Measurements from ENCODE around the gene MAMDC4. TPM values are rescaled to one million over a fixed set of nuclear protein-coding genes. Genes with fewer than 3 reads are reported as not detected.
"Not testable (repeated sequence)": the region's sequence is repeated elsewhere in the genome, so short reads cannot be mapped to it uniquely, and the experiment has no call there.

MAMDC4 gene
- polyA plus RNA-seq (ENCODE audit: insufficient read length in 12 of 12): 100 to 1,000 TPM in 1 of 12 donors, 1 to 10 TPM in 10, not detected in 1; 2.7 to 131 (median 3.9) TPM
- long read RNA-seq, donor 1, transcript MAMDC4-202 (29 exons, 3,895 nt): major isoform, 17 of 894 reads
- long read RNA-seq, donor 1, partial matches to known transcripts: 867 of 894 reads
- long read RNA-seq, donor 1, other reads (novel, unspliced or antisense): 8 of 894 reads
- long read RNA-seq, donor 2, partial matches to known transcripts: 113 of 576 reads
- long read RNA-seq, donor 2, other reads (novel, unspliced or antisense): 463 of 576 reads
- long read RNA-seq, donor 3, partial matches to known transcripts: 81 of 281 reads
- long read RNA-seq, donor 3, other reads (novel, unspliced or antisense): 200 of 281 reads
- long read RNA-seq, donor 4, partial matches to known transcripts: 38 of 166 reads
- long read RNA-seq, donor 4, other reads (novel, unspliced or antisense): 128 of 166 reads
- long read RNA-seq, donor 5: 0 reads
- long read RNA-seq, donor 6: 0 reads
- long read RNA-seq, donor 7, partial matches to known transcripts: 70 of 253 reads
- long read RNA-seq, donor 7, other reads (novel, unspliced or antisense): 183 of 253 reads
- long read RNA-seq, donor 8, partial matches to known transcripts: 129 of 629 reads
- long read RNA-seq, donor 8, other reads (novel, unspliced or antisense): 500 of 629 reads
- long read RNA-seq, donor 9: 0 reads
- long read RNA-seq, donor 10, partial matches to known transcripts: 124 of 551 reads
- long read RNA-seq, donor 10, other reads (novel, unspliced or antisense): 427 of 551 reads
- long read RNA-seq, donor 11: 0 reads

DNA sequence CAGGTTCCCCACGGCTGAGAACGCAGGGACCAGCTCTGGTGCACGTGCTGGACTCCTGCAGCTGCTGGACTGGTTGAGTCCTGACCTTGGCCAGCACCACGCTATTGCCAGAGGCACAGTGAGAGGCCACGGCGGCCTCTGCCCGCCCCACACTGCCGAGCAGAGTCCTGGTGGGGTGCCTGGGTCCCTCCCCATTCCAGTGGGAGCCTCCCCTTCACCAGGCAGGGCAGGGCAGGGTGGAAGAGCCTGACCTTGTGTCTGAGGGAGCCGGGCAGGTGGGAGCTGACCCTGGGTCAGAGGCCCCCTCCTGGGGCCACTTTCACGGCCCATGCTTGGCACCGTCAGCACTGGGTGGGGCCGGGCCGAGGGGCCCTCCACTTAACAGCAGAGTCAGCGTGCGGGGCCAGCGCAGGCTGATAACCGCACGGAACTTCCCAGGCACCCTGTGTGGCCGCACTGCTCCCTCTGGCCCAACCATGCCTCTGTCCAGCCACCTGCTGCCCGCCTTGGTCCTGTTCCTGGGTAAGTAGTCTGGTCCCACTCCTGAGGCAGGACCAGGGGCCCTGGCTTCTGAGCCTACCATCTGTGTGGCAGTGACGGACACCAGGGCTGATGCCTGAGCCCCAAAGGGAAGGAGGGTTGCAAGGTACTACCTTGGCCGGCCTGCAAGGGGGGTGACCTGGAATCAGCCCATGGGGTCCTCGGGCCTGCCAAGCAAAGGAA is at the start of gene MAMDC4:
Gene MAMDC4 (plus strand): TSS at position 406 of the 723 bp plus-strand sequence. CDS start 71 bp downstream, at position 477.
- no peak for DNase-seq

DNA sequence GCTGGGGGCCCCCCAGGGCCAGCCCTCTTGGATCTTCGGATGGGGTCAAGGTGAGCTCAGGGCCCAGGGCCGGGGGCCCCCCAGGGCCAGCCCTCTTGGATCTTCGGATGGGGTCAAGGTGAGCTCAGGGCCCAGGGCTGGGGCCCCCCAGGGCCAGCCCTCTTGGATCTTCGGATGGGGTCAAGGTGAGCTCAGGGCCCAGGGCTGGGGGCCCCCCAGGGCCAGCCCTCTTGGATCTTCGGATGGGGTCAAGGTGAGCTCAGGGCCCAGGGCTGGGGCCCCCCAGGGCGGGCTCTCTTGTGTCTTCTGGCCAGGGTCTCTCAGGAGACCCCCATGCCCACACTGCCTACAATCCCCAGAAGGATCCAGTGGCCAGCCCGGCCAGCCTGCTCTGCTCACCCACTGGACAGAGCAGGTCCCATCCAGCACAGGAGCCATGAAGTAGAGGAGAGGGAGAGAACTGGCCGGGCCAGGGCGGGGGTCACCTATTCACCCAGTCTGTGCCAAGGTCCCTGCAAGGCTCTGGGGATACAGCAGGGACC is 49.1 kb upstream of the MAMDC4 start:
- not testable (repeated sequence) for DNase-seq

DNA sequence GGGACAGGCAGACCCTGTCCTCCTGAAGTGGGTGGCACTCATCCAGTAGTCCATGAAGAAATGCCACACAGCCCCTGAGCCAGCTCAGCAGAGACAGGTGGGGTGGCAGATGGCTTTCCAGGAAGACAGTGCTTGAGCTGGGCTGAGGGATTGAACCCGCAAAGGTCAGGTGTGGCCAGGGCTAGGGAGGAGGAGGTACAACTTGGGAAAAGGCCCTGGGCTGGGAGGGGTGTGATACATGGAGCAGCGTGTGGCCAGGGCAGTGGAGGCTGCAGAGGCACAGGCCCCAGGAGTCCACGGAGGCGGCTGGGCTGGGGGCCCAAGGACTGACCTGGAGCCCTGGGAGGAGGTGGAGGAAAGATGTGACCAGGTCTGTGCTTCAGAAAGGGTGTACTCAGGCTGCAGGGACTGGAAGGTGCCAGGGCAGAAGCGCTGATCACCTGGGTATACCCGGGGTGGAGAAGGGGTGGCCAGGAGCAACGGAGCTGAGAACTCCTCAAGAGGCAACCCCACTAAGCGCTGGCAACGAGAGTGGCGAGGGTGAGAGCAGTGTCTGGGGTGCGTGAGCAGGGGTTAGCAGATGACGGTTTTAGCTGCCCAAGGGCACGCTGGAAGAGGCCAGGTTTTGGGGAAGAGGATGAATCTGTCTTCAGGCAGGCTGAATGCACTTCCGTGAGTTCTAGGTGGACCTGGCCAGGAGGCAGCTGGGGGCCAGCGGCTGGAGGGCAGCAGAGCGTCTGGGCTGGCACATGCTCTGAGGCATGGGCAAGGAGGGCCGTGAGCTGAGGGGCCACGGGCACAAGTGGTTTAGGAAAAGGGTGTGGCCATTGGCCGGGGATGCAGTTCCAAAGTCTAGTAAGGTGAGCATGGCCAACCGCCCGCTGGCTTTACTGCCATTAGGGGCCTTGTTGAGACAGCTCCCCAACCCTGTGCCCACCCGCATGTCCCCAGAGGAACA is 48.3 kb upstream of the MAMDC4 start:
- DNase-seq: no peak

DNA sequence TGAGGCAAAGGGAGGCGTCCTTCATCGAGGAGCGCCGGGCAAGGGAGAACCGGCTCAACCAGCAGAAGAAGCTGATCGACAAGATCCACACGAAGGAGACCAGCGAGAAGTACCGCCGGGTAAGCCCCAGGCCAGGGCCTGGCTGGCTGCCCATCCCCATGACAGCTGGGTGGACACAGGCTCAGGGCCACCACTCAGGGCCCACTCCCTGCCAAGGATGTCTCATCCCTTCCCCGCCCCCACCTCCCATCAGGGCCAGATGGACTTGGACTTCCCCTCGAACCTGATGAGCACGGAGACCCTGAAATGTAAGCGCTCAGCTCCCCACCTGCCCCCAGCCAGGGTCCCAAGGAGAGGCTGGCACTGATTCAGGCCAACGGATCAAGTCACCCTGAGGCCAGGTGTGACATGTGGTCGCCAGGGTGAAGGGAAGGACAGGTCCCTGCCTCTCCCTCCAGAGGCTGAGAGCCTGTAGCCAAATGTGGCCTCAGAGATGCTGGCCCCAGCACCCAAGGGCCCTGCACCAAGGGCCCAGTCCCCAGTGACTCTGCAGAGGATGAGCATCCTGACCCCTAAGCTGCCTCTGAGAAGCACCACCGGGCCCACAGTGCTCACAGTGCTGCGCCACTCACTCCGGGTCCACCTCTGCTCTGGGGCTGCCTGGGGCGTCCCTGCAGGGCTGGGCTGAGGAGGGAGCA is 47.5 kb upstream of the MAMDC4 start:
- DNase-seq: no peak

DNA sequence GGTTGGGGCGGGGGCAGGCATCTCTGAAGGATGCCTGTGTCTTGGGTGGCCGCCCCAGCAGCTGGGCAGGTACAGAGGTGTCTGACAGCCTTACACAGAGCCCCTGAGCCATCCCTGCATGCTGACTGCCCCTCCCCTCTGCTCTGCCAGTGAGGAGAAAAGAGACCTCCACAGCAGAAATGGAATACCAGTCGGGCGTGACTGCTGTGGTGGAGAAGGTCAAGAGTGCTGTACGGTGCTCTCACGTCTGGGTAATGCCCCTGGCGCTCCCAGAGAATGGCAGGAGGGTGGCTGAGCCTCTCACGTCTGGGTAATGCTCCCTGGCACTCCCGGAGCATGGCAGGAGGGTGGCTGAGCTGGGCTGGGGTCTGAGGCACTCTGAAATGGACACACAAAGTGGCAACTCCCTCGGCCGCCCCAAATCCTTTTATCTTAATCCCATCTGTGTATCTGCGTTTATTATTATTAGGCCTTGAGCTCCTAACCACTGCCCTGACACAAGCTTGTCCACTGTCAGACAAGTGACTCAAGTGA is 46.9 kb upstream of the MAMDC4 start:
- no peak for DNase-seq

DNA sequence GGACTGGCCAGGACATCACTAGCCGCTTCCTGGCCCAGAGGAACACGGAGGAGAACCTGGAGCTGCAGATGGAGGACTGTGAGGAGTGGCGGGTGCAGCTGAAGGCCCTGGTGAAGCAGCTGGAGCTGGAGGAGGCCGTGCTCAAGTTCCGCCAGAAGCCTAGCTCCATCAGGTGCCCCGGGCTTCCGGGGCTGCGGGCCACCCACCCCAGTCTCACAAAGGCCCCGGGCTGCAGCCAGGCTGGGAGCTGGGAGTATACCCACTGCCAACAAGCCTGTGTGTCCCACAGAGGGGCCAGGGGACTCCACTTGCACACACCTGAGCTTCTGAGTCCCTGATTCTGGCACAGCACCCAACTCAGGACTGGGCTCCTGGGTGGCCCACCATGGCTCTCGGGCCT is 46.1 kb upstream of the MAMDC4 start:
- no peak for DNase-seq

DNA sequence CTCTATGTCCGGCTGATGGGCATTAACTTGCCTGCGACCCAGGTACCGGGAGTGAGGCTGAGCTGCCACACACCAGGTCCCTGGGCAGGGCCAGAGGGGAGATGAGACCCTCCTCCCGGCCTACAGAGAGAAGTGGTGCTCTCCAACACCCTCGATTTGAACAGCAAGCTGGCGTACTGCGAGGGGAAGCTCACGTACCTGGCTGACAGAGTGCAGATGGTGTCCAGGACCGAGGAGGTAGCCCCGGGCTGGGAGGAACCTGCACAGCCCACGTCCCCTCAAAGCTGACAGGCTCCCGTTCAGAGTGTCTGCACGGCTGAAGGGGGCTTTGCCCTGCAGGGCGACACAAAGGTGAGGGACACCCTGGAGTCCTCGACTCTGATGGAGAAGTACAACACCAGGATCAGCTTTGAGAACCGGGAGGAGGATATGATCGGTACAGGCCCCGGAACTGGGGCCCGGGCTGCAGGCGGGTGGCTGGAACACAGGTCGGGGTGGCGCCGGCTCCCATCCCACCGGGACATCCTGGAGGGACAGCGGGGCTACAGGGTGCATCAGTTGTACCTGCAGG is 45.4 kb upstream of the MAMDC4 start:
- no peak for DNase-seq

DNA sequence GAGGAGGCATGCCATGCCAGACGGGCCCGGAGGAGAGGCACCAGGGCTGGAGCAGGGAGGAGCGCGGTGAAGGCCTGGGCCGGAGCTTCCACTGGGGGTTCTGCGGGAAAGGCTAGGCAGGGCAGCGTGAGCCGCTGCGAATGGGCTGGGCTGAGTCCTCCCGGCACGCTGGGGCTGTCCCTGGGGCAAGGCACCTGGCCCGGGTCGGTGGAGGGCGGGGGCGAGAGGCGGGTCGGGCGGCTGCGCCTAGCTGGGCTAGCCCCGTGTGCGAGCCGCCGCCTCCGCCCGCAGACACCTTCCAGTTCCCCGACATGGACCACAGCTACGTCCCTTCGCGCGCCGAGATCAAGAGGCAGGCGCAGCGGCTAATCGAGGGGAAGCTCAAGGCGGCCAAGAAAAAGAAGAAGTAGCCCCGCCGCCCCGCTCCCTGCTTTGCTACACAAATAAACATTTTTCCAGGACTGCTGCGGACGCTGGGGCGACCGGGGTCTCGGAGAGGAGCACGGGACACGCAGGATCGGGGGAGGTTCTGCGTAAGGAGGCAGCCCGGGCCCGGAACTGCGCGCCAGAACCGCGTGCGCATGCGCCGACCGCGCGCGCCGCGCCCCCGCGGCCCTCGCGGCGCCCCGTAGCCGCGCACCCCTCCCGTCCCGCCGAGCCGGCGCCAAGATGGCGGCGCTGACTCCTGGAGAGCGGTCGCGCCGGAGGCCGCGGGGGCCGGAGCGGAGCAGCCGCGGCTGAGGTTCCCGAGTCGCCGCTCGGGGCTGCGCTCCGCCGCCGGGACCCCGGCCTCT is 44.7 kb upstream of the MAMDC4 start, which contains the start of gene RABL6:
Gene RABL6 (plus strand): TSS at position 668 of the 794 bp plus-strand sequence. CDS start 249 bp downstream, outside the sequence.
- DNase-seq: peak; percentile 81

DNA sequence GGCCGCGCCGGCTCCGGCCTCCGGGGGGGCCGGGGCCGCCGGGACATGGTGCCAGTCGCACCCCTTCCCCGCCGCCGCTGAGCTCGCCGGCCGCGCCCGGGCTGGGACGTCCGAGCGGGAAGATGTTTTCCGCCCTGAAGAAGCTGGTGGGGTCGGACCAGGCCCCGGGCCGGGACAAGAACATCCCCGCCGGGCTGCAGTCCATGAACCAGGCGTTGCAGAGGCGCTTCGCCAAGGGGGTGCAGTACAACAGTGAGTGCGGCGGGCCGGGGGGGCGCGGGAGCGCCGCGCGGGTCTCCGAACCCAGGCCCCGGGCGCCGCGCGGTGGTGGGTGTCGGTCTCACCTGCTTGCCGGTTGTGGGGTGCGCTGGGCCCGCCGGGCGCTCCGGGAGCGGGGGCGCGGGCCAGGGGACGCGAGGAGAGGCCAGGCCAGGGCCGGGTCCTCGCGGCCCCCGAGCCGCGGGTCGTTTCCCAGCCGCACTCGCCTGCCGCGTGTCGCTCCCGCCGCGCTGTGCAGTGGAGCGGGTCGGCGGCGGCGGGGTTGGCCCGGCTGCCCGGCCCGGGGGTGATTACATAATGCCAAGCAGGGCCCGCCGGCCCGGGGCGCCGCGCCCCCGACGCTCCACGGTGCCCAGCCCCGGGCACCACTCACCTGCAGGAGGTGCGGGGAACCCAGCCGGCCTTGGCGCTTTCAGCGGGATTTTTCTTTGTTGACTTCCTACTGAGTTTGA is 43.9 kb upstream of the MAMDC4 start:
- no peak for DNase-seq

DNA sequence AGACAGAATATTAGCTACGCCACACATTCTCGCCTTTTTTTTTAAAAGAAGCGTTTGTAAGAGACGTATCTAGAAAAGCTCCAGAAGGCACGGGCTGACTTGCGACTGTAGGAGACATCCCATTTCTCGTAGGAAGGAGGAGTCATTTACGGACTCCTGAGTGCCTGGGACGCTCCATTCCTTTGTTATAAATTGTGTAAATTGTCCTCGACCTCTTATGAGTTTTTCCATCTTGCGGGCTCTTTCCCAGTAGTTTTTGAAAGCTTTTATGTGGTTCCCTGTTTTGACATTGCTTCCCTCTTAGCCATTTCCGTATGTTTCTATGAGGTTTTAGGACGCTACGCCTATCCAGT is 43.4 kb upstream of the MAMDC4 start:
- no peak for DNase-seq

DNA sequence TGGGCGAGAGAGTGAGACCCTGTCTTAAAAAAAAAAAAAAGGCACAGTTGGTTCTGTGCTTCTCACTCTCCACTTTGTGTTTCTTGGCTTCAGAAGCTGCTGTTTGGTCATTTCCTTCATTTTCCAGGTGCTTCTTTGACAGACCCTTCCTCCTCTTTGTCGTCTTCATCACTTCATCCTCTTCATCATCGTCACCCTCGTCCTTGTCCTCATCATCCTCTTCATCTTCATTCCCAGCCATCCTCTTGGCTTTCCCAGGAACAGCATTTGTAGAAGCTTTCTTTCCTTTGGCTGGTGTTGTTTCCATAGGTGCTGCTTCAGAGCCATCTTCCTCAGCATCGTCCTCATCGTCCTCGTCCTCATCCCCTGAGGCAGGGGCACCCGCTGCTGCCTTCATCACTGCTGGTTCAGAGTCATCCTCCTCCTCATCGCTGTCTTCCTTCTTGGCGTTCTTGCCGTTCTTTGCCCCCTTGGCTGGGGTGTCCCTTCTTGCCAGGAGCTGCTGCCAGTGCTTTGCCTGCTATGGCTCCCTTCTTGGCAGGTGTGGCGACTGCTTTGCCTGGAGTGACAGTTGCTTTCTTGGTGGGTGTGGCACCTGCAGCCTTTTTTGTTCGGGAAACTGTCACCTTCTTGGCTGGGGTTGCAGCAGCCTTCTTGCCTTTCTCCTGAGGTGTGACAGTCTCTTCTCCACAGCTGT is 37.3 kb upstream of the MAMDC4 start:
- no peak for DNase-seq

DNA sequence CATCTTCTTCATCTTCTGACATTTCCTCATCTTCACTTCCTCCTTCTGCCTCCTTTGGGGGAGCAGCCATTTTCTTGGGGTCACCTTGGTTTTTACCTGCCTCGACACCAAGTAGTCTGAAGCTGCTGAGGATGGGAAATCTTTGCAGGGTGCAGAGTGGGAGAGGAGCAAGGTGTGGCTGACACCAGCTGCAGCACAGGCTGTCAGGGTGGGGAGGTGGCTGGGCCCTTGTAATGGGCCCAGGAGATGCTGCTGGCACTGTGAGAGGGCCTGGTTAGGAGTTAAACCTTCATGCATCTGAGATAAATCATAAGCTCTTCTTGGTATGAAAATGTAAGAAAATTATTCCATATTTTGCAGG is 36.7 kb upstream of the MAMDC4 start:
- no peak for DNase-seq

DNA sequence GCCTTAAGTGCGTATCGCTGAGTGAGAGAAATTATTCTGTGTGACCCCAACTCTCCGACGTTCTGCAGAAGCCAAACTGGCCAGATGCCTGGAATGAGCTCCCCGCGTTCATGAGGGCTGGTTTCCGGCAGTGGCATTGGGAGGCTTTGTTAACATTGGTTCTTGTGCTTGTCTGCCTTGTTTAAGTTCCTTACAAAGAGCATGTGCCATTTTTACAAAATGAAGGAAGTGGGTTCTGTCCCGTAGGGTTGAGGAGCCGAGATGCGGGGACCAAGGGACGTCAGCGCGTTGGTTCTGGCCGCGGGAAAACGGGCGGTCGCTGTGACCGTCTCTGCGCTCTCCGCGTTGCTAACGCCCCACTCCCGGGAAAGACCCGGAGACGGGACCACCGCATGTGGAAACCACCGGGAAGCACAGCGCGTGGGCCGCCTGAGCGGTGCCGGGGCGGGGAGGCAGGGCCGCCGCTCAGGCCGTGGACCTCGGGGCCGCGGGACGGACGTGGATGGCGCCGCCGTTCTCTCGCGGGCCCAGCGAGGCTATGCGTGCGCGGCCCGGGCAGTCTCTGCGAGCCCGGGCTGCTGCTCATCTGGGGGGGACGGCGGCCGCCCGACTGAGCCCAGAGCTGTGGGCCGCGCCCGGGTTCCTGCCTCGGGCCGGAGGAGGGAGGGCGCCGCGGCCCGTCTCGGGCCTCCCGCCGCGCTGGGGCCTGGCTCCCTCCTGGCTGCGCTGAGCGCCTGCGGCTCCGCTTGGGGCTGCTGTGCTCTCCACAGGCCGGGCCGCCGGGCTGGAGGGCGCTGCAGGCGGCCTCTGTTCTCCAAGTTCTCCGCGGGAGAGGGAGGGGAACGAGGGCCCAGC is 30.9 kb upstream of the MAMDC4 start:
- no peak for DNase-seq

DNA sequence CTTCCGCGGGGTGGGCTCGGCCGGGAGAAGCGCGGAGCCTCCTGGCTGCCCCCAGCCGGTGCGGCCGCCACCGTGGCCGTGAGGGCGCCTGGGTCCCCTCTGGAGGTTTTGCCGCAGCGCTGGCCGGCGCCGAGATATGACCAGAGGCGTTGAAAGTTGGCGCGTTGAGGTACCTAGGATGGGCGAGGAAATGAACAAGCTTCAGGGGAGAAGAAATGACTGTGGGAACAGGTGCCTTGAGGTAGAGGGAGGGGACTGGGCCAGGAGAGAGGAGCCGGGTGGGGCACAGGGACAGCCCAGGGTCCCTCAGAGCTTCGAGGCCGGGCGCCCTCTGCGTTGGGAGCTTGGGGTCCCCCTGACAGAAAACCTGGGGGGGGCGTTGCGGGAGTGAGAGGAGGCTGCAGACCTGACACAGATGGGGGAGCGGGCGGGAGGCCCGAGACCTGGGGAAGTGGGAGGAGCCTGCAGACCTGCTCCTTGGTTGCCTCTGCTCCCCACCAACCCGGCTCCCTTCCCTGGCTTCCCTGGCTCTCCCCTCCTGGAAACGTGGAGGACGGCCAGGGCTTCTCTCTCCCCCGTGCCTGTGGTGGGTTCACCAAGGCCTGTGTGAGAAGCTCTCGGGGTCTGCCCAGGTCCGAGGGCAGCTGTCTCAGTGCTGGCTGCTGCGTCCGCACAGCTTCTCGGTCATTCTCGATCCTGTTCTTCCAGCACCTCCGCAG is 30.2 kb upstream of the MAMDC4 start:
- no peak for DNase-seq

Data from muscle of arm (tissue), 14 donors.